K562 (cell line): Measurements from ENCODE around the gene COX7A1.

ENCODE experiments used
- ARID4B ChIP-seq: sonication (generic); formaldehyde crosslinking; IDR thresholded peaks from 2 replicates; pipeline ENCODE4 v1.8.0; 2022; ENCODE audit warnings: mild to moderate bottlenecking, missing genetic modification reagents
- CREM ChIP-seq: IDR thresholded peaks from 2 replicates; pipeline ENCODE4 v1.6.1; 2014; ENCODE audit warnings: antibody characterized with exemption, low read depth
- EZH2 ChIP-seq: IDR thresholded peaks from 2 replicates; pipeline ENCODE4 v1.6.1; 2012; ENCODE audit warnings: low read depth, mild to moderate bottlenecking, inconsistent platforms, low read length, borderline replicate concordance
- MXI1 ChIP-seq: IDR thresholded peaks from 2 replicates; pipeline ENCODE4 v1.6.1; 2011; ENCODE audit warnings: low read depth, mild to moderate bottlenecking, improper control_type of control experiment, low read length
- POLR2A ChIP-seq: fragments of 450-650 bp; conservative IDR thresholded peaks from 2 replicates; pipeline ENCODE4 v1.6.1; 2016
- RCOR1 ChIP-seq, 2 experiments: IDR thresholded peaks; 2 replicates each; pipeline ENCODE4 v1.6.1; 2012; ENCODE audit warnings: low read depth in 2 of 2, low read length in 2 of 2, borderline replicate concordance in 1 of 2, improper control_type of control experiment in 1 of 2
- ZZZ3 ChIP-seq: fragments of 450-650 bp; IDR thresholded peaks from 2 replicates; pipeline ENCODE4 v1.6.1; 2016; ENCODE audit warnings: antibody characterized with exemption, mild to moderate bottlenecking, moderate library complexity

GRCh38 chr19:36144624-36145023, 7.6 kb downstream of the COX7A1 start:
- no peak for TF ChIP-seq MXI1
- TF ChIP-seq CREM = no peak
- TF ChIP-seq RCOR1 (IDR thresholded peaks at IDR 0.05; ENCODE audit: borderline replicate concordance in 1 of 2, low read depth in 2 of 2, low read length in 2 of 2) = no peak
- no peak for TF ChIP-seq ARID4B (CRISPR knock-in tag)
- TF ChIP-seq POLR2A = no peak
- no peak for TF ChIP-seq EZH2
- no peak for TF ChIP-seq ZZZ3
